Activated CD4-positive, CD25-positive, alpha-beta regulatory T cell treated with anti-CD3 and anti-CD28 coated beads, Interleukin-2, amount 50 U/mL, for 72 hours (primary cell): ENCODE data around the gene CEACAM18.

Source experiments
- DNase-seq: peaks from one replicate; pipeline ENCODE4 v3.0.0; 2021

CEACAM18 gene

DNA sequence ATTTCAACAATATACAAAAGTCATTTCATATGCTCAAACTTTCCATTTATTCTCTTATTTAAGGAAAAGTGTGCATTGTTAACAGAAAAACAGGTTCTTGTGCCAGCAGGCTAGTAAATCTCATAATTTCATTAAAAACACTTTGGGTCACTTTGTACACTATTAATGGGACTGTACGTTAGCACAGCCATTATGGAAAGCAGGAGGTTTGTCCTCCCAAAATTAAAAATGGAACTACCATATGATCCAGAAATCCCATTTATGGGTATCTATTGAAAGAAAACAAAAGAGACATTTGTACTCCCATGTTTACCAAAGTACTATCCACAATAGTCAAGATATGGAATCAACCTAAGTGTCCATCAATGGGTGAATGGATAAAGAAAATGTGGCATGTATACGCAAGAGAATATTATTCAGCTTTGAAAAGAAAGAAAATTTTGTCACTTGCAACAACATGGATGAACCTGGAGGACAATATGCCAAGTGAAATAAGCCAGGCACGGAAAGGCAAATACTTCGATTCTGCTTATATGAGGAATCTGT is 61.6 kb downstream of the CEACAM18 start:
- no peak for DNase-seq
